ENCODE data around the gene TRAM2.

Gene TRAM2

DNA sequence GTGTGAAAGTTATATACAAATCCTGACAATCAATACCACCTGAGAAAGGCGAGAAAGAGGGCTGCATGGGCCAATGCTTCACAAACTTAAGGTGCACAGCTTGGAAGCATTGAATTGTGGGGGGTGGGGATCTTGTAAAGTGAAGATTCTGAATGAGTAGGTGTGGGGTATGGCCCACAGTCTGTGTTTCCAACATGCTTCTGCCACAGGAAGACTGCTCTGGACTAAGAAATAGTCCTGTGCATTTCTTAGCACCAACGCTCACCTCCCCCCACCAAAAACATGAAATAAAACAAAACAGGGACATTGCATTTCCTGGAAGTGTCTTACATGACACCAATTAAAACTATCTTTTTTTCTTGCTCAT is 21.9 kb upstream of the TRAM2 start:
- Mint-ChIP-seq H3K9me3 (ENCODE audit: low read depth) (no peaks in the 10 kb centered on the region), H3K4me1 (ENCODE audit: low read depth) (peaks cover 6% of the 10 kb centered on the region), H3K4me3 (no peak overlapping the region), H3K27ac (no peak overlapping the region), H3K27me3 (no peaks in the 10 kb centered on the region), H3K36me3 (no peaks in the 10 kb centered on the region)

DNA sequence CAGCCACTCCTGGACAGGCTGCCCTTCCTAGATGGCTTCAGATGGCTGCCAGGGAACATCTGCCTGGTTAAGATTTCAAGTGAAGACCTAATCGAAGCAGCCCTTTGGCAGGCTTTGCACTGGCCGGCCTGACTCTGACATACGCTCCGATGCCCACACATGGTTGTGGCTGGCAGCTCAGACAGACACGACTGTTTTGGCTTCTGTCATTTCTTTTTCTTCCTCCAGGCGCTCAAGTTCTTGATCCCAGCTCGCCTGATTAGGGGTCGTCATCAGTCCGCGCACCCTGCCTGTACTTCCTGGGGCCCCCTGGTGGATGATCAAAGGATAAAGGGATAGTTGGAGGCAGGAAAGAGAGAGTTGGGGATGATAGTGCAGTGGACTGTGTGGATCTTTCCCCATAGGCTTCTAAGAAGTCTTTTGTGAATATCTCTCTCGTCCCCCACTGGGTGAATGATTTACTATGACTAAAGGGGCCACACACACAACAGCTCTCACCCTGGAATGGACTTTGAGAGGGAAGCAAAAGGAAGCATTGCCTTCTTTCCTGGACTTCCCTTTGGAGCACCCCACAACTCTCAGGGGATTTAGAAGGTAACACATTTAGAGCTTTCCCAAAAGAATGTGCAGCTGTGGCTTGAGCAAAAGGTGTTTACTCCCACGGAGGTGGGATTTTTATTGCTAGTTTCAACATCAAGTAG is 21.4 kb upstream of the TRAM2 start:
- peaks cover 6% of the 10 kb centered on the region for H3K4me1 Mint-ChIP-seq (ENCODE audit: low read depth)
- H3K9me3 Mint-ChIP-seq (ENCODE audit: low read depth), result no peaks in the 10 kb centered on the region
- no peak overlapping the region for H3K4me3 Mint-ChIP-seq
- H3K36me3 Mint-ChIP-seq, result no peaks in the 10 kb centered on the region
- H3K27ac Mint-ChIP-seq, result no peak overlapping the region
- H3K27me3 Mint-ChIP-seq, result no peaks in the 10 kb centered on the region

- no peaks in the 10 kb centered on the region for H3K36me3 Mint-ChIP-seq
- no peaks in the 10 kb centered on the region for H3K27me3 Mint-ChIP-seq
- peaks cover 6% of the 10 kb centered on the region for H3K4me1 Mint-ChIP-seq (ENCODE audit: low read depth)
- H3K9me3 Mint-ChIP-seq (ENCODE audit: low read depth), result no peaks in the 10 kb centered on the region
- H3K4me3 Mint-ChIP-seq, result no peak overlapping the region
- H3K27ac Mint-ChIP-seq, result no peak overlapping the region
Observed at GRCh38 chr6:52597738-52598122, 20.9 kb upstream of the TRAM2 start.

GRCh38 chr6:52596371-52597028 is 19.6 kb upstream of the TRAM2 start:
- no peak overlapping the region for H3K27ac Mint-ChIP-seq

DNA sequence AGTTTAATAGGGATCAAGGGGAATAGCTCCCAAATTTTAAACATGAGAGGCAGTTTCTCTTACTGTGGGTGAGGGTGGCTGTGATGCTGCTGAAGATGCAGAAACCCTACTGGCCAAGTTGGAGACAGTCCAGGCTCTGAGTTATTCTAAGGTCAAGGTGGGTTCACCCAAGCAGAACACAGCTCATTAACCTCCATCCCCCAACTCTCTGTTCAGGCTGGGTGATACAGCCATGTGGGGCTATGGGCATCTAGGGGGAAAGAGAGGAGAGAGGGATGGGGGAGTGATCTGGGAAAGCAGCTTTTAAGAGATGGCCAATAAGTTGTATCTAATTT is 18.9 kb upstream of the TRAM2 start:
- Mint-ChIP-seq H3K27me3 (no peaks in the 10 kb centered on the region), H3K9me3 (ENCODE audit: low read depth) (no peaks in the 10 kb centered on the region), H3K27ac (no peak overlapping the region), H3K36me3 (no peaks in the 10 kb centered on the region), H3K4me1 (ENCODE audit: low read depth) (peaks cover 6% of the 10 kb centered on the region), H3K4me3 (no peak overlapping the region)

More at GRCh38 chr6:52596371-52597028, 19.6 kb upstream of the TRAM2 start:
- peaks cover 6% of the 10 kb centered on the region for H3K4me1 Mint-ChIP-seq (ENCODE audit: low read depth)
- no peaks in the 10 kb centered on the region for H3K9me3 Mint-ChIP-seq (ENCODE audit: low read depth)
- no peaks in the 10 kb centered on the region for H3K36me3 Mint-ChIP-seq
- no peaks in the 10 kb centered on the region for H3K27me3 Mint-ChIP-seq
- no peak overlapping the region for H3K4me3 Mint-ChIP-seq

- no peak overlapping the region for H3K4me3 Mint-ChIP-seq
- no peaks in the 10 kb centered on the region for H3K36me3 Mint-ChIP-seq
- peaks cover 6% of the 10 kb centered on the region for H3K4me1 Mint-ChIP-seq (ENCODE audit: low read depth)
- no peaks in the 10 kb centered on the region for H3K9me3 Mint-ChIP-seq (ENCODE audit: low read depth)
- no peak overlapping the region for H3K27ac Mint-ChIP-seq
- H3K27me3 Mint-ChIP-seq, result no peaks in the 10 kb centered on the region
Observed at GRCh38 chr6:52595000-52595795, 18.3 kb upstream of the TRAM2 start.

GRCh38 chr6:52594221-52594620 is 17.4 kb upstream of the TRAM2 start:
- Mint-ChIP-seq H3K27me3 (no peaks in the 10 kb centered on the region), H3K4me1 (ENCODE audit: low read depth) (peaks cover 6% of the 10 kb centered on the region), H3K9me3 (ENCODE audit: low read depth) (no peaks in the 10 kb centered on the region), H3K27ac (no peak overlapping the region), H3K4me3 (no peak overlapping the region), H3K36me3 (no peaks in the 10 kb centered on the region)

- peaks cover 6% of the 10 kb centered on the region for H3K4me1 Mint-ChIP-seq (ENCODE audit: low read depth)
Observed at GRCh38 chr6:52591832-52592231, 15.0 kb upstream of the TRAM2 start.

GRCh38 chr6:52590152-52590891 is 13.5 kb upstream of the TRAM2 start:
- no peaks in the 10 kb centered on the region for H3K9me3 Mint-ChIP-seq (ENCODE audit: low read depth)
- H3K4me3 Mint-ChIP-seq, result no peak overlapping the region
- H3K27ac Mint-ChIP-seq, result no peak overlapping the region
- H3K36me3 Mint-ChIP-seq, result no peaks in the 10 kb centered on the region
- H3K27me3 Mint-ChIP-seq, result no peaks in the 10 kb centered on the region
- peaks cover 6% of the 10 kb centered on the region for H3K4me1 Mint-ChIP-seq (ENCODE audit: low read depth)

More at GRCh38 chr6:52591832-52592231, 15.0 kb upstream of the TRAM2 start:
- H3K9me3 Mint-ChIP-seq (ENCODE audit: low read depth), result no peaks in the 10 kb centered on the region
- H3K27ac Mint-ChIP-seq, result no peak overlapping the region
- H3K36me3 Mint-ChIP-seq, result no peaks in the 10 kb centered on the region
- no peaks in the 10 kb centered on the region for H3K27me3 Mint-ChIP-seq
- no peak overlapping the region for H3K4me3 Mint-ChIP-seq

DNA sequence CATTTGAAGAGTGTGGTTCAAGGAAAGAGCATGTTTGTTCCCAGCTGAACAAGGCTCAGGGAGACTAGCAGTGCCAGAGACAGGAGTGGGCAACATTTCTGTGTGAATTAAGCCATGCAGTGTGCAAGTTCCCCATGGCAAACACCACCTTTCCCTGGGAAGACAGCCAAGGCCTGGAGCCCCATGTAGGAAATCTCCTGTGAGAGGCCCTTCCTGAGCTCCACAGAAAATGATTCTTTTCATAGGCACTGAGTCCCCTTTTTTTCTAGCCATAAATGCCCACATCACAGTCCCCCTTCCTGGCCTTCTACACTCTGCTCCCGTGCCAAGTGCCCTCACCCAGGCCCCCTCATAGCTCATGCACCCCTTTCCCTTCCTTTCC is 11.8 kb upstream of the TRAM2 start:
- Mint-ChIP-seq H3K9me3 (ENCODE audit: low read depth) (no peaks in the 10 kb centered on the region), H3K4me1 (ENCODE audit: low read depth) (no peaks in the 10 kb centered on the region), H3K27me3 (no peaks in the 10 kb centered on the region), H3K27ac (no peak overlapping the region), H3K36me3 (no peaks in the 10 kb centered on the region), H3K4me3 (no peak overlapping the region)

- no peaks in the 10 kb centered on the region for H3K9me3 Mint-ChIP-seq (ENCODE audit: low read depth)
- no peak overlapping the region for H3K27ac Mint-ChIP-seq
- no peak overlapping the region for H3K4me3 Mint-ChIP-seq
- H3K36me3 Mint-ChIP-seq, result no peaks in the 10 kb centered on the region
- no peaks in the 10 kb centered on the region for H3K27me3 Mint-ChIP-seq
- H3K4me1 Mint-ChIP-seq (ENCODE audit: low read depth), result no peaks in the 10 kb centered on the region
Observed at GRCh38 chr6:52588087-52588709, 11.3 kb upstream of the TRAM2 start.

GRCh38 chr6:52587001-52587400 is 10.1 kb upstream of the TRAM2 start:
- H3K36me3 Mint-ChIP-seq, result peaks cover 4% of the 10 kb centered on the region
- no peaks in the 10 kb centered on the region for H3K4me1 Mint-ChIP-seq (ENCODE audit: low read depth)
- no peak overlapping the region for H3K4me3 Mint-ChIP-seq
- H3K9me3 Mint-ChIP-seq (ENCODE audit: low read depth), result no peaks in the 10 kb centered on the region
- H3K27me3 Mint-ChIP-seq, result no peaks in the 10 kb centered on the region
- no peak overlapping the region for H3K27ac Mint-ChIP-seq

DNA sequence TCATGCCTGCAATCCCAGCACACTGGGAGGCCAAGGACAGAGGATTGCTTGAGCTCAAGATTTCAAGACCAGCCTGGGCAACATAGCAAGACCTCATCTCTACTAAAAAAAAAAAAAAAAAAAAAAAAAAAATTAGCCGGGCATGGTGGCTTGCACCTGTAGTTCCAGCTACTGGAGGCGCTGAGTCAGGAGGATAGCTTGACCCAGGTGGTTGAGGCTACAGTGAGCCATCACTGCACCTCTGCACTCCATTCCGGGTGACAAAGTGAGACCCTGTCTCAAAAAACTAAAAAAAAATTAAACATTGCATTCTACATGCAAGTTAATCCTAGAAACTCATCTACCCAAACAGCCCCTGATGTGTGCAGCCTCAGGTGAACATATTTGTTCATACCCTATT is 7.3 kb upstream of the TRAM2 start:
- Mint-ChIP-seq H3K27ac (no peak overlapping the region), H3K4me1 (ENCODE audit: low read depth) (no peaks in the 10 kb centered on the region), H3K27me3 (no peaks in the 10 kb centered on the region), H3K9me3 (ENCODE audit: low read depth) (no peaks in the 10 kb centered on the region), H3K36me3 (peaks cover 4% of the 10 kb centered on the region), H3K4me3 (no peak overlapping the region)

- Mint-ChIP-seq H3K27me3 (no peaks in the 10 kb centered on the region), H3K27ac (no peak overlapping the region), H3K9me3 (ENCODE audit: low read depth) (no peaks in the 10 kb centered on the region), H3K4me1 (ENCODE audit: low read depth) (peaks cover 4% of the 10 kb centered on the region), H3K4me3 (no peak overlapping the region), H3K36me3 (peaks cover 4% of the 10 kb centered on the region)
Observed at GRCh38 chr6:52582996-52583395, 6.1 kb upstream of the TRAM2 start.
